ENCODE results near the gene ANKRD7.
"Not testable (repeated sequence)": the region's sequence is repeated elsewhere in the genome, so short reads cannot be mapped to it uniquely, and the experiment has no call there.

Gene ANKRD7

DNA sequence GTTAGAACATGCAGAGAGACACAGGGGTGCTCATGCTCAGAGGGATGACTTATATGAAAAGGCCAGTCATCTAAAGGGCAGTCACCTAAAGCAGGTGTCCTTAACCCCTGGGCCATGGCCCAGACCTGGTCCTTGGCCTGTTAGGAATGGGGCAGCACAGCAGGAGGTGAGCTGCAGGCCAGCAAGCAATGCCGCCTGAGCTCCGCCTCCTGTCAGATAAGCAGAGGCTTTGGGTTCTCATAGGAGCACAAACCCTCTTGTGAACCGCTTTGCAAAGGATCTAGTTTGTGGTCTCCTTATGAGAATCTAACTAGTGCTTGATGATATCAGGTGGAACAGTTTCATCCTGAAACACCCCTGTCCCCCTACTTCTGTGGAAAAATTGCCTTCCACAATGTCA is 14.5 kb downstream of the ANKRD7 start:
- no peak for DNase-seq

DNA sequence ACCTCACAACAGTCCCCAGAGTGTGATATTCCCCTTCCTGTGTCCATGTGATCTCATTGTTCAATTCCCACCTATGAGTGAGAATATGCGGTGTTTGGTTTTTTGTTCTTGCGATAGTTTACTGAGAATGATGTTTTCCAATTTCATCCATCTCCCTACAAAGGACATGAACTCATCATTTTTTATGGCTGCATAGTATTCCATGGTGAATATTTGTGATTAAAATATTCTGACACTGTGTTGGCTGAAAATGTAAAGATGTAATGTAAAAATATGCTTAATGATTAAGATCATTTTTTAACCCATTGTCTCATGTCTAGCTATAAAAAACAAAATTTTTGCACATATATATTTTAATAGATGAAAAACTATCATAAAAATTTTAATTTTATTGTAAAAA is 15.8 kb downstream of the ANKRD7 start:
- not testable (repeated sequence) for DNase-seq

DNA sequence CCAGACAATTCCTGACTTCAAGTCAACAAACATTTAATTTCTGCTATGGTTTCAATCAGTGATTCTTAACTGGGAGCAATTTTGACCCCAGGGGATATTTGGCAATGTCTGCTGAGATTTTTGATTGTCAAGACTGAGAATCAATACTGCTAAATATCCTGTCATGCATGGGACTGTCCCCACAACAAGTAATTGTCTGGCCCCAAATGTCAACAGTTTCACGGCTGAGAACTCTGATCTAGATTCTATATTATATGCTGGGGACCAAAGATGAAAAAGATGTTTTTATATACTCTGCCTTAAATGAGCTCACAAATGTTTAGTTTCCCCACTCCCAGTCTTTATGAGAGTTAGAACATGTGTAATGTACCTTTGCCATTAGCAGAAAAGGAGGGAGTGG is 19.2 kb downstream of the ANKRD7 start:
- DNase-seq = no peak

DNA sequence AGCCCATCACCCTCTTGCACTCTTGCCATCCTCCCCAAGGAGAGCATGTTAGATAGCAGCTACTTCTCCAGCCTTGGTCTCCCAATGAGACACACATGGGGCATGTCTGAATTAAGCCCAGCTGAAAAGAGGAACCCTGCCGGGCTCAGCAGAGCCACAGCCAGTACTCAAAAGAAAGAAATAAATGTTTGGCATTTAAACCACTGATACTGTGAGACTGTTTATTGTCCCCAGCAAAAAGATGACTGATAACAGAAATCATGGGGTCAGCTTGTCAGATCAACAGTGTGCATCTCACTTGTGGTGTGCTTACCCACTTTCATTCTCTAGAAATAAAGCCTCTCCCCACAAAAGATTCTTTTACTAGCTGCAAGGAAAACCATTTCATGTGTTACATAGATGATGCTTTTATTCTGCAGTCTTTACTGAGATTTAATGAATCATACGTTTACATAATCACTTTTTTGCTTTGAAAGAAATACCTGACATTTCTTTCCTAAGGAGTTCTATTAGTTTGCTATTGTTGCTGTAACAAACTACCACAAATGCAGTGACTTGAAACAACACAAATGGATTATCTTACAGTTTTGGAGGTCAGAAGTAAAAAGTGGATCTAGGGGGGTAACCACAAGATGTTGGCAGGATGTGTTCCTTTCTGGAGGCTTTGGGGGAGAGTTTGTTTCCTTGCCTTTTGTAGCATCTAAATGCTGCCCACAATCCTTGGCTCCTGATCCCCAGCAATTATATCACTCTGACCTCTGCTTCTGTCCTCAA is 20.9 kb downstream of the ANKRD7 start:
- DNase-seq = no peak

DNA sequence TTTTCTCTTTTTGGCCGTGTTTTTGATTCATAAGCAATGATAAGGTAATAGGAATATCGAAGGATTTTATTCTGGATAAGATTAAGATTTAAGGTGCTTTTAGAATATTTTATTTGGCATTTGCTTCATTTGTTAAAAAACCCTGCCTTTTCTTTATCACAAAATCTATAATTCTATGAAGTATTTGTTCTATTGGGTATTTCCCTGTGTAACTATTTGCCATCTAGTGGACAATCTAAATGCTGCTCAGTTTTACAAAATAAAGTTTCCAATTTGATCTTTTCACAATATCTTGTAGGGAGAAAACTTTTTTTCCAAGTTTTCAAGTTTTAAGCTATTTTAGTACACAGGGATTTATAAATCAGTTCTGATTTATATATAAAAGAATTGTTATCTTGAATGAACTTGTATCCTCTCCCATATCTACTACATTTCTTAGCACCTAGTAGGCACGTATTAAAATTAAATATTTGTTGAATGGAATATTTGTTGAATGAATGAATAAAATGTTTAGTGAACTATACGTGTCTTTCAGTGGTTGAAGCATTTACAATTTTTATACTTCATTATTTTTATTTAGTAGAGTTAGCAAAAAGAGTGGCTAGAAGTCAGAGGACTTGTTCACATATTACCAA is 26.5 kb downstream of the ANKRD7 start:
- no peak for DNase-seq

DNA sequence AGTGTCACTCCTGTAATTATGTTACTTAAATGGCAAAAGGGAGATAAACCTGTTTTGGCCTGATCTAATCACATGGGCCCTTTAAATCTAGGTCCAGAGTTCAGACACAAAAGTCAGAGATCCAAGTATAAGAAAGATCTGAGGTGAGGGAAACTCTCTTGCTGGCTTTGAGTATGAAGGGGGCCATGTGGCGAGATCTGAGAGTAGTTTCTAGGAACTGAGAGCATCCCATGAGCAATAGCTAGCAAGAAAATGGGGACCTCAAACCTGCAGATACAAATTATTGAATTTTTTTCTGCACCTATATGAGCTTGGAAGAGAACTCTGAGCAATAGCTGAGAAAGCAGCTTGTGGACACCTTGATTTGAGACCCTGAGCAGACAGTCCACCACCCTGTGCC is 27.6 kb downstream of the ANKRD7 start:
- no peak for DNase-seq

DNA sequence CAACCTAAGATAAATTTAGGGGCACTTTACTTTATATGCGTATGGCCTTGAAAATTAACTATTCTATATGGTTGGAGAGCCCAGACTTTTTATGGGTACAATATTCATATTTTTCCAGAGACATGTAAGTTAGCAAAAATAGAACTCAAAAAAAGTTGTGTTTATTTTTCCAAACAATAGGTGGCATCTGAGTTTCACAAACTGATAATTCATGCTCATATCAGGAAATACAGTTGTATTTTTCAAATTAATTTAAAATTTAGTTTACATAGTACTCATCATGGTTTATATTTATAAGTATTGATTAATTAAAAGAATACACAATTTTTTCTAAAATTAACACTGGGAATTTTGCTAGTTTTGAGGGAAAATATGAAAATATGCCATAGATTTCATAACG is 34.6 kb downstream of the ANKRD7 start:
- no peak for DNase-seq

DNA sequence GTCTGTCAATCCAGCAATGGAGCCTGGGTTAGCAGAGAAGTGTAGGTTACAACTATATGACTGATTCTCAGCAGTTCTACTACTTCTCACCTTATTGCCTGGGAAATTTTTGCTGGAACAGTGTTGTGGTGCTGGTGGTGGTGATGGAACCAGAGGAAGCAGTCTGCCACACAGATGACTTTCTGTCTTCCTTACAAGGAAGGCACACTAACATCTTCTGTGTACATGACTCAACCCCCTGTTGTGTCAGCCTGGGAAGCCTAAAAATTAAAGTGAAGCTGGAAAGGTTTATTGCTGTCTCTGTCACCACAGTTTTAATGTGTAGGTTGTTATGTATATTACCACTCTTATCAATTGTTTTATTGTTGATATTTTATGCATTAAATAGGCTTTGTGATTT is 40.3 kb downstream of the ANKRD7 start:
- no peak for DNase-seq

DNA sequence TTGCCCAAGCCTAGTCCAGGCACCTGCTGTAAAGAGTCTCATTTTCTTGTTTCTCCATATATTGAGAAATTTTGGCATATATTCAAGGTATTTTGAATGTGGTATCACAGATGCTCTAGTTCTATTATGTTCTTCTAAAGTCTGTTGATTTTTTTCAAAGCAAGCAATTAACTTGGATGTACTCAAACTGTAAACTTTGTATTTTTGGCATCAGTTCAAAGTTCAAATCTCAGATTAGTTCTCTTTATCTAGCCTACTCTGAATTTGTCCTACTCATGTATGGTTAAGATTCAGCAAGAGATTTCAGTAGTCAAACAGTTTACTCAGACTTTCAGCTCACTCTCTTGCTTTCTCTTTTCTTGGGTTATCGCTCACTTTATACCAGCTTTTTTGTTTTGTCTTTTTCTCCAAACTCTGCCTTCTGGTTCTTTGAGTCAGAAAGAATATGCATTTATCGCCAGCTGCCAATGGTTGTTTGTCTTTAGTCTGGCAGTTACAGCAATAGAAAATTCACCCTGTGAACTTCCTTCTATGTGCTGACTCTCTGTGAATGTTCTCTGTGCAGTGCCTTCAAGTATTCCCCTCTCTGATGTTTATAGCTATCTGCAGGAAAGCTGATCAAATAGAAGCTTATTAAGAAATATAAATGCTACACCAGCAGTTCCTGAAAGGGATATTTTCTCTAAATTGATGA is 56.0 kb downstream of the ANKRD7 start:
- no peak for DNase-seq

DNA sequence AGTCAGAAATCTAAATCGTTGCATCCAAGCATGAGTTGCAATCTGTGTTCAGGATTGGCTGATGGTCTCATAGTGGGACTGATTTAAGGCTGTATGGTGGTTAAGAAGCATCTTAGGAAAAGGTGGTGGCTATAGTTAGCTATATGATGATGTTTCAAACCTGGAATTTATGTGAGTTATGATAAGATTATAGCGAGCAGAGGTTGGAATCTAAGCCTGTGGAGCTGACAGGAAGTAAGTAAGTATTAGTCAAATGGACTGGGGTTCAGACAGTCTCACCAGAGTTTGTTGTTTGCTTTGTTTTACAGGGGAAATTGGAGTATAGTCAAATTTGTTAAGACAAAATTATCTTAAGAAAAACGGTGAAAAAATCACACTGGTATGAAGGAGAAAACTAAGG is 56.7 kb downstream of the ANKRD7 start:
- DNase-seq = no peak

DNA sequence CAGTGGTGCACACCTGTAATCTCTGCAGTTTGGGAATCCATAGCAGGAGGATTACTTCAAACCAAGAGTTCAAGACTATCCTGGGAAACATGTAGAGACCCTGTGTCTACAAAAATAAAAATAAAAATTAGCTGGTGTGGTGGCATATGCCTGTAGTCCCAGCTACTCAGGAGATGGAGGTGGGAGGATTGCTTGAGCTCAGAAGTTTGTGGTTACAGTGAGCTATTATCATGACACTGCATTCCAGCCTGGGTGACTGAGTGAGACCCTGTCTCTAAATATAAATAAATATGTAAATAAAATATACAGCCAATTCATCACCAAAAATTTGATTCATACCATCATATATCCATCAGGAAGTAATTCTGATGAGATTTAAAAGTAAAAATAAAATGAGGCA is 60.9 kb downstream of the ANKRD7 start:
- no peak for DNase-seq

DNA sequence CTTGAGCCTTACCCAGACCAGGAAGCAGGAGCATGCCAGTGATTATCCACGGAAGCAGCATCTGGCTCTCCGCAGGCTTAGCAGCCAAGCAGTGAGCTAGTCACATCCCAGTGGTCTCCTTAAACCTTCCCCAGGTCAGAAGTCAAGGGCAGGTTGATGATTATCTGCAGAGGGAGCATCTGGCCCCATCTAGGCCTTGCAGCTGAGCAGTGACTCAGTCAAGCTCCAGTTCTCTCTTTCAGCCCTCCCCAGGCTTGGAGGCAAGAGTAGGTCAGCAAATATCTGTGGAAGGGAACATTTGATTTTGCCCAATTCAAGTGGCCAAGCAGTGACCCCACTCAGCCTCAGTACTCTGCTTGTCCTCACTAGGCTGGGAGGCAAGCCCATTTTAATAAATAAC is 61.6 kb downstream of the ANKRD7 start:
- DNase-seq = no peak

DNA sequence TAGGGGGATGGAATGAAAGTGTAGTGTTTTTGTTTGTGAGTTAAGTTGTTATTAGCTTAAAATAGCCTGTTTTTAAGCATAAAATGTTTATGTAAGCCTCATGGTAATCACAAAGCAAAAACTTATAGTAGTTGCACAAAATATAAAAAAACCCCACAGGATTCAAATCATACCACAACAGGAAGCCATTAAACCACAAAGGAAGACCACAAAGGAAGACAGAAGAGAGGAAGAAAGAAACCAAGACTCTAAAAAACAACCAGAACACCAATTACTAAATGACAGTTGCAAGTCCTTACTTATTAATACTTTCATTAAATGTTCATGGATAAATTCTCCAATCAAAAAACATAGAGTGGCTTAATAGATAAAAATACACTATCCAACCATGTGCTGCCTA is 63.6 kb downstream of the ANKRD7 start:
- no peak for DNase-seq

DNA sequence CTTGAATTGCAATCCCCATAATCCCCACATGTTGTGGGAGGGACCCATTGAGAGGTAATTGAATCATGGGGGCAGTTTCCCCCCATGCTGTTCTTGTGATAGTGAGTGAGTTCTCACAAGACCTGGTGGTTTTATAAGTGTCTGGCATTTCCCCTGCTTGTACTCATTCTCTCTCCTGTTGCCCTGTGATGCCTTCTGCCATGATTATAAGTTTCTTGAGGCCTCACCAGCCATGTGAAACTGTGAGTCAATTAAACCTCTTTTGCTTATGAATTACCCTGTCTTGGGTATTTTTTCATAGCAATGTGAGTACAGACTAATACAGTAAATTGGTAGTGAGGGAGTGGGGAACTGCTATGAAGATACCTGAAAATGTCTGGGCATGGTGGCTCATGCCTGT is 65.0 kb downstream of the ANKRD7 start:
- no peak for DNase-seq

Measured in CD4-positive, alpha-beta T cell treated with Interleukin-17A for 4 hours (primary cell).